Activated CD4-positive, CD25-positive, alpha-beta regulatory T cell treated with anti-CD3 and anti-CD28 coated beads, Interleukin-2, amount 50 U/mL, for 24 hours (primary cell): ENCODE data around the gene HEXIM1.

Experiments
- ATAC-seq, 2 donors: fragments of 150-1000 bp; cut with Tn5 transposase; one replicate each; pipeline ENCODE4 v1.10.0; 2021; ENCODE audit warnings: mild to moderate bottlenecking in 1 of 2, moderate library complexity in 1 of 2

The HEXIM1 gene

DNA sequence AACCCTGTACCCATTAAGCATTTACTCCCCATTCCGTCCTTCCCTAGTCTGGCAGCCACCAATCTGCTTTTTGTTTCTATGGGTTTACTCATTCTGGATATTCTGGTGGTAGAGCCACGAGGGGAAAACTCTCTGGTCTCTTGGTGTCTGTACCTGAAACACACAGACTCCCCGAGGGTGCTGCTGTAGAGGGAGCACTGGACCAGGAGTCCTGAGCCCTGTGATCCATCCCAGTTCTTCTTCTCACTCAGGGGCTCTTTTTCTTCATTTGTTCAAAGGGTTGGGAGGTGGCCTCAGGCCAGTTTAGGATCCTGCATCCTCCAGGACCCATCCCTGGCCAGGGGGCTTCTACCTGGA, 27.5 kb downstream of the HEXIM1 start:
- no peak for ATAC-seq

DNA sequence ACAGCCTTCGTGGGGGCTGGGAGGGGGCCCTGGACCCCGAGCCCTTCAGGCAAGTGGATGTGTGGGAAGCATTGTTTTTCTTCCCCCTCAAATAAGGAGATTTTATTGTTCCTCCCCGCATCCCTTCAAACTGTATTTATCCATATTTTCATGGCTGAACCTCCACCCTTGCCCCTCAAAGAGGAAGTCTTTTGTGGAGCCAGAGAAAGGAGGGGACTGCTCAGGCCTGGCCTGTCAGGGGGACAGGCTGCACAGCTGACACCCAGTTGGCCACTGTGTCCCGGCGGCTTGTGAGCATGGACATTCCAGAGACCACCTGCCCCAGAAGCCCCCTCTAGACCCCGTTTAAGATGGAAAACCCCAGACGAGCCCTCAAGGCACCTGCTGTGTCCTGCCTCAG, 29.3 kb downstream of the HEXIM1 start:
- no peak for ATAC-seq

DNA sequence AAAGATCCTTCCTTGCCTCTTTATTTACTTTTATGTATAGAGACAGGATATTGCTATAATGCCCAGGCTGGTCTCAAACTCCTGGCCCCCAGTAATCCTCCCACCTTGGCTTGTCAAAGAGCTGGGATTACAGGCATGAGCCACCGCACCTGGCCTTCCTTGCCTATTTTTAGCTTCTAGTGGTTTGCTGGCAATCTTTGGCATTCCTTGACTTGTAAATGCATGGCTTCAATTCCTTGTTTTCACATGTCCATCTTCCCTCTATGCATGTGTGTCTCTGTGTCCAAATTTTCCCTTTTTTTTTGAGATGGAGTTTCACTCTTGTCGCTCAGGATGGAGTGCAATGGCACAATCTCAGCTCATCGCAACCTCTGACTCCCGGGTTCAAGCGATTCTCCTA, 35.9 kb downstream of the HEXIM1 start:
- ATAC-seq, result no peak

DNA sequence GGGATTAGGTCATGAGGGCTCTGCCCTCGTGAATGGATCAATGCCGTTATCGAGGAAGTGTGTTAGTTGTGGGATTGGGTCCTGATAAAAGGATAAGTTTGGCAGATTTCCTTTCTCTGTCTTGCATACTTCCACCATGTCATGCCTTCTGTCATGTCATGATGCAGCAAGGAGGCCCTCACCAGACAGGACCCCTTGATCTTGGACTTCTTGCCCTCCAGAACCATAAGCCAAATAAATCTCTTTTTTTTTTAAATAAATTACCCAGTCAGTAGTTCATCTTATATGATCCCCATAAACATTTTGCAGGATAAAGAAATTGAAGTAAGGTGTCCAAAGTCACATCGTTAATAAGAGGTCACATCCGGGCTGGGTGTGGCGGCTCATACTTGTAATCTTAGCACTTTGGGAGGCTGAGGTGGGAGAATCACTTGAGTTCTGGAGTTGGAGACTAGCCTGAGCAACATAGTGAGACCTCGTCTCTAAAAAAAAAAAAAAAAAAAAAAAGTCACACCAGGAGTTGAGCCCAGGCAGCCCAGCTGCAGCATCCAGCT, 38.6 kb downstream of the HEXIM1 start:
- no peak for ATAC-seq

DNA sequence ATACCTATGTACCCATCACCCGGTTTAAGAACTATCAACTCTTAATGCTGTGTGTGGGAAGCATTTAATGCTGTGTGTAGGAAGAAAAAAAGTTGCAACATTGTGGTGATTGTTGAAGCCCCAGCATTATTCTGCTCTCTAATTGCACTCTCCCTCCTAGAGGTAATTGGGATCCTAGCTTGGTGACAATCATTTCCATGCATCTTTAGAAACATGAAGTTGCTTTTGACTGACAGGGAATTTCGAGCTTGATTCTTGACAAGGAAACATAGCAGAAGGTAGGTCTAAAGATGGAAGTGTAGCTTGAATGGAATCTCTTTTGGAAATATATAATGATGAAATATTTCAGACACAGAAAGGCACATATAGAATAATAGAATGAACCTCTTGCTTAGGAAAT, 40.7 kb downstream of the HEXIM1 start:
- no peak for ATAC-seq

DNA sequence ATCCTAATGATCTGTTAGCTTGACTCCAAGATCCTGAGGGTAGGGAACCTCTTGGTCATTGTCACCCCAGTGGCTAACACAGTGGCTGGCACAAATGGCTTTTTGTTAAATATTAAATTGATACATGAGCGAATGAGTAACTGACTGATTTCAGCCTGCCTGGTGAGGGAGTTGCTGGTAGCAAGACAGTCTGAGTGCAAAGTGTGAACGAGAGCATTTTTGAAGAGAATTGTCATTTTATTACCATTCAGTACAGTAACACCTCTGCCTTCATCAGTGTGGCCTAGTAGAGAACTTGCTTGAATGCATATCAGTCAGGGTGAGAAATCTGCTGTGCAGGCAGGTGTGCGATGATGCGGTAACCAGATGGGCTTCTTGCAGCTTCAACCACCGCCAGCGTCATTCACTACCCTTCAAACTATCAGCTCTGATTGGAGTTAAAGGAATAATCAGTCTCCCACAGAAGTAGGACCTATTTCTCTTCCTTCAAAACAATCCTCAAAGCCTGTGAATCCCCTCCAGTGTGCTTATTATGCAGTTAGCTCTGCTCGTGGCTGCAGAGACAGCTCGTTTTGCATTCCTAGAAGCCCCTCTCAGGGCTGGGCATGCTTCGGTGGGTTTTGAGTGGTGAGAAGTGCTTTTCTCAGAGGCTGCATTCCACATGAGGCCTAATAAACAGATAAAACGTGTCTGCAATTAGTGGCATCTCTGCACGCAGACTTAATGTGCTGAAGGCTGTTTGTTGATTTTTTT, 42.4 kb downstream of the HEXIM1 start:
- no peak for ATAC-seq

DNA sequence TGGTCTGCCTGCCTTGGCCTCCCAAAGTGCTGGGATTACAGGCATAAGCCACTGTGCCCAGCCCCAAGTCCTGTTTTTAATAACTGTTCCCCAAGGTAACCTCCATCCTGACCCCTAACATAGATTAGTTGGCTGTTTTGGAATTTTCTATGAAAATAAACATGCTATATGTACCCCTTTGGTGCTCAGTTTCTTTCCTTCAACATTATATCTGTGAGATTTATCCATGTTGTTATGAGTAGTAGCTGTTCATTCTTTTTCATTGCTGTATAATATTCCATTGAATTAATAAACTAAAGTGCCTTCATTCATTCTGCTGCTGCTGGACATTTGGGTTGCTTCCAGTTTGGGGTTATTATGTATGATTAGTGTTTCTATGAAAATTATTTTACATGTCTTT, 47.1 kb downstream of the HEXIM1 start:
- ATAC-seq, result no peak

DNA sequence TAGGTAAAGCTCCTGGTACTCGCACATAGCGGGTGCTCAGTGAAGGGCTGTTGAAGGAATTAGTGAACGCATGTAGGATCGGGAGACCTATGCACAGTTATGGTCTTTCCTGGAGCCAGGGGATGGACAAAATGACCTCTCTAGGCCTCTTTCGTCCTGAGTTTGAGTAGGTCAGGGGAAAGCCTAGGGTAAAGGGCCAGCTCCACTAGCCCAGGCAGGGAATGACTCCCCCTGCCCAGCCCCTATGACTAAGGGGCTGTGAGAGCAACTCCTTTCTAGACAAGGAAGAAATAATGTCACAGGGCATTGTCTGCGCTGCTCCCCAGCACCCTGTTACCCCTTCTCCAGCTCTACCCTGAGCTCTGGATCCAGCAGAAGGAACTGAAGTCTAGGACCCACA, 48.8 kb downstream of the HEXIM1 start:
- ATAC-seq, result no peak

DNA sequence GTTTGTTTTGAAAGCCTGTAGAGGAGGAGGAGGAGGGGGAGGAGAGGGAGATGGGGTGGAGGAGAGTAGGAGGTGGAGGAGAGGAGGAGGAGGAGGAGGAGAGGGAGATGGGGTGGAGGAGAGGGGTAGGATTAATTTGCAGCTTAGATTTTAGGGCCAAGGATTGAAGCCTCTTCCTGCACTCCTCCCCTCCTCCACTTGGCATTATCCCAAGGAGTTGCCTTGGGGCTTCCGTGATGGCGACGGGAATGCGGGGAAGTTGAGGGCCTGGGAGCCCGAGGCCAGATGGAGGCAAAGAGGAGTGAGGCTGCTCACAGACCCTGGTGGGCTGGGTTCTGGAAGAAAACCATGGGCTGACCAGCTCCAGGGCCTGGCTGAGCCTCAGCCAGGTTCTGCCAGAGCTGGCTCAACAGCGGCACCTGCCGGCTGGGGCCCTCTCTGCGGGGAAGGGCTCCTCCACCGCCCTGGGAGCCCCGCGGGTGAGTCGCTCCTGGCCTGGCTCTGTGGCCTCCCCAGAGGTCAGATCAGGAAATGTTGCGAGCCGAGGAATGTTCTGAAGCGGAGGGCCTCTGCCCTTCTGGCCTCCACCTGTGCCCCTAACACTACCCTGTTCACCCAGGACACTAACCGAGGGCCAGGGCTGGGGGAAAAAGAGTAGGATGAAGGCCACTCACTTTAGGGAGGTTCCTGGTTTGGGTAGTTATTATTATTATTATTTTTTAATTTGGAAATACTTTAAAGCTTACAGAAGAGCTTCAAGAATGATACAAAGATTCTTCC, 49.5 kb downstream of the HEXIM1 start:
- ATAC-seq, result peak; percentile 97 to 100

DNA sequence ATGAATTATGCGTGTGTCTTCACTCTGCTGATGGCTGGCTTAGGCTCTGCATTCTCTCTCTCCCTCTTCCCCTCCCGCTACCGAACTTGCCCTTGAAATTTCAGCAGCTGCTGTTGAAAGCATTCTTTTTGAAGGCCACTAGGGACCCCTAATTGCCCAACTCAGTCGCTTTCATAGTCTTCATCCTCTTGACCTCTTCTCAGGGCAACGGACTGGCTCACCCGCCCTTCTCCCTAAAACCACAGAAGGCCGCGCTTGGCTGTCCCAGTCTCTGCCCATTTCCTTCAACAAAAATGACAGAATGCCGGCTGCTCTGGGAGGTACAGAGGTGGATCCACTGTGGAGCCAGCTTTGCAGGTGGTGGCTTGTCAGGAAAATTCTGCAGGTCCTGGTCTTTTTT, 52.4 kb downstream of the HEXIM1 start:
- no peak for ATAC-seq

DNA sequence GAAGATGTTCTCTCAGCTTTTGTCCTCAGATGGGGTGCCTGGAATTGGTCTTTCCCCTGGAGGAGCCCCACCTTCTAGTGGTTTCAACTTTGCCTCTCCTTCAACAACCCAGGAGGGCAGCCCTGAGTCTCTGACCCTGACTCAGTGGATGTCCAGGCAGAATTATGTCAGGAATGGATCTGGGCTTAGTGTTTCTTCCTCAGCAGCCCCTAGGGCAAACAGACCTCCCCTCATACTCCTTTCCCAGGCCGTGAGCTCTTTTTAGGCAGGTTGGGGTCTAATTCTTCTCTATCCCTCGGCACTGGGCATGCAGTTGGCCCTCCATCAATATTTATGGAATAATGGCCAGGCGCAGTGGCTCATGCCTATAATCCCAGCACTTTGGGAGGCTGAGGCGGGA, 53.2 kb downstream of the HEXIM1 start:
- ATAC-seq, result no peak
